SU-DHL-6 (cell line): ENCODE data around the gene TBC1D22A.

Source experiments
- H2AFZ ChIP-seq: fragments of 200-600 bp; sonication (generic); 2 replicates; pipeline ENCODE4 v1.6.1; 2014; ENCODE audit warnings: low read depth, mild to moderate bottlenecking, moderate library complexity, mixed read lengths, antibody characterized with exemption, low read length; ENCODE audit not compliant: severe bottlenecking
- H3F3A ChIP-seq: fragments of 200-600 bp; shearing (Covaris generic); 2 replicates; pipeline ENCODE4 v1.6.0; 2016; ENCODE audit warnings: antibody characterized with exemption, mild to moderate bottlenecking; ENCODE audit not compliant: insufficient read depth
- H3K27ac ChIP-seq: fragments of 200-600 bp; sonication (generic); 2 replicates; pipeline ENCODE4 v1.5.1; 2016; ENCODE audit warnings: low read depth, mild to moderate bottlenecking, low read length, moderate library complexity, mixed read lengths
- H3K27me3 ChIP-seq: fragments of 200-600 bp; sonication (generic), shearing (Covaris generic); 2 replicates; pipeline ENCODE4 v1.6.0; 2014; ENCODE audit warnings: mild to moderate bottlenecking, low read length
- H3K36me3 ChIP-seq: fragments of 200-600 bp; sonication (generic); 2 replicates; pipeline ENCODE4 v1.6.1; 2014; ENCODE audit warnings: mild to moderate bottlenecking, low read length, mixed read lengths
- H3K4me2 ChIP-seq: fragments of 300-600, 200-600 bp; shearing (Covaris generic), sonication (generic); 2 replicates; pipeline ENCODE4 v1.6.0; 2014; ENCODE audit warnings: low read length, low read depth, mild to moderate bottlenecking; ENCODE audit not compliant: poor library complexity, severe bottlenecking
- H3K4me3 ChIP-seq: fragments of 200-600 bp; sonication (generic); 2 replicates; pipeline ENCODE4 v1.5.1; 2014; ENCODE audit warnings: antibody characterized with exemption, low read length, mild to moderate bottlenecking, mixed read lengths; ENCODE audit not compliant: insufficient read depth, poor library complexity, severe bottlenecking
- H3K79me2 ChIP-seq: fragments of 200-600 bp; sonication (generic); 2 replicates; pipeline ENCODE4 v1.6.1; 2014; ENCODE audit warnings: mild to moderate bottlenecking, low read length, moderate library complexity; ENCODE audit not compliant: insufficient read depth
- H3K9ac ChIP-seq: fragments of 200-600 bp; sonication (generic); 2 replicates; pipeline ENCODE4 v1.7.0; 2014; ENCODE audit warnings: mild to moderate bottlenecking, low read length
- H3K9me2 ChIP-seq: fragments of 200-600 bp; sonication (generic); replicated peaks from 2 replicates; pipeline ENCODE4 v1.6.1; 2014; ENCODE audit warnings: low read length; ENCODE audit not compliant: insufficient read depth
- H3K9me3 ChIP-seq: fragments of 200-600 bp; sonication (generic); 2 replicates; pipeline ENCODE4 v1.6.1; 2014; ENCODE audit warnings: low read length, mixed read lengths; ENCODE audit not compliant: insufficient read depth
- H4K20me1 ChIP-seq: fragments of 200-600 bp; sonication (generic); 2 replicates; pipeline ENCODE4 v1.6.1; 2014; ENCODE audit warnings: low read depth, mild to moderate bottlenecking, antibody characterized with exemption, low read length, moderate library complexity, mixed read lengths
- CTCF ChIP-seq: fragments of 200-600 bp; sonication (generic); IDR thresholded peaks from one replicate; pipeline ENCODE4 v1.5.1; 2017; ENCODE audit warnings: antibody characterized with exemption, mild to moderate bottlenecking, low read length, moderate library complexity; ENCODE audit not compliant: insufficient read depth, poor library complexity, severe bottlenecking
- EZH2phosphoT487 ChIP-seq: fragments of 200-600 bp; sonication (generic), shearing (Covaris generic); conservative IDR thresholded peaks from 2 replicates; pipeline ENCODE4 v1.6.1; 2018; ENCODE audit warnings: mild to moderate bottlenecking, antibody characterized with exemption, low read length, moderate library complexity, mixed read lengths

Gene TBC1D22A

GRCh38 chr22:46728470-46728869 lies 34.0 kb upstream of the TBC1D22A start:
- H3F3A ChIP-seq = no peaks in the 10 kb centered on the region
- no peaks in the 10 kb centered on the region for H3K9me3 ChIP-seq
- H3K4me3 ChIP-seq = no peak overlapping the region
- no peaks in the 10 kb centered on the region; the same call in 1 of the 2 replicates for H3K79me2 ChIP-seq
- no peak overlapping the region for H3K4me2 ChIP-seq
- no peaks in the 10 kb centered on the region for H3K9me2 ChIP-seq
- no peak overlapping the region for H3K9ac ChIP-seq
- H4K20me1 ChIP-seq = no peaks in the 10 kb centered on the region
- TF ChIP-seq CTCF = no peak
- no peak for TF ChIP-seq EZH2phosphoT487
- no peak overlapping the region for H3K27ac ChIP-seq
- no peaks in the 10 kb centered on the region for H3K27me3 ChIP-seq
- no peak overlapping the region for H2AFZ ChIP-seq
- H3K36me3 ChIP-seq = no peaks in the 10 kb centered on the region

- no peak for TF ChIP-seq EZH2phosphoT487
- TF ChIP-seq CTCF = no peak
- no peaks in the 10 kb centered on the region; the same call in 1 of the 2 replicates for H4K20me1 ChIP-seq
- peaks cover 7% of the 10 kb centered on the region; the same call in 1 of the 2 replicates for H3K79me2 ChIP-seq
- no peak overlapping the region for H3K4me3 ChIP-seq
- no peaks in the 10 kb centered on the region for H3K9me2 ChIP-seq
- H3K4me2 ChIP-seq = no peak overlapping the region
- no peaks in the 10 kb centered on the region for H3K36me3 ChIP-seq
- no peaks in the 10 kb centered on the region for H3F3A ChIP-seq
- H3K9me3 ChIP-seq = no peaks in the 10 kb centered on the region
- H3K27me3 ChIP-seq = no peaks in the 10 kb centered on the region
- no peak overlapping the region for H3K27ac ChIP-seq
- no peak overlapping the region for H3K9ac ChIP-seq
- H2AFZ ChIP-seq = no peak overlapping the region
Observed at GRCh38 chr22:46730568-46731245, 31.7 kb upstream of the TBC1D22A start.

GRCh38 chr22:46731246-46732040 lies 31.0 kb upstream of the TBC1D22A start:
- H3K79me2 ChIP-seq = peaks cover 14% of the 10 kb centered on the region; the same call in 1 of the 2 replicates
- H3K9me3 ChIP-seq = no peaks in the 10 kb centered on the region

More at GRCh38 chr22:46731246-46732040, 31.0 kb upstream of the TBC1D22A start:
- Histone ChIP-seq H3K36me3 (no peaks in the 10 kb centered on the region), H3K9ac (no peak overlapping the region), H3K27me3 (no peaks in the 10 kb centered on the region), H4K20me1 (no peaks in the 10 kb centered on the region; the same call in 1 of the 2 replicates), H3K9me2 (no peaks in the 10 kb centered on the region), H3K27ac (no peak overlapping the region), H3F3A (no peaks in the 10 kb centered on the region), H3K4me2 (no peak overlapping the region), H3K4me3 (no peak overlapping the region), H2AFZ (no peak overlapping the region)
- TF ChIP-seq CTCF = no peak
- no peak for TF ChIP-seq EZH2phosphoT487
